ENCODE results near the gene TRIM24.
"Not testable (repeated sequence)": the region's sequence is repeated elsewhere in the genome, so short reads cannot be mapped to it uniquely, and the experiment has no call there.

The TRIM24 gene

GRCh38 chr7:138442822-138443221 is 17.2 kb upstream of the TRIM24 start:
- Mint-ChIP-seq H3K36me3 (ENCODE audit: low read depth) (no peaks in the 10 kb centered on the region), H3K4me1 (ENCODE audit: low read depth) (no peaks in the 10 kb centered on the region), H3K27me3 (peaks cover 3% of the 10 kb centered on the region), H3K4me3 (no peak overlapping the region), H3K9me3 (no peaks in the 10 kb centered on the region), H3K27ac (no peak overlapping the region)

- H3K9me3 Mint-ChIP-seq = no peaks in the 10 kb centered on the region
- no peak overlapping the region for H3K27ac Mint-ChIP-seq
- H3K27me3 Mint-ChIP-seq = peaks cover 4% of the 10 kb centered on the region
These were observed 10.5 kb upstream of the TRIM24 start for GRCh38 chr7:138449580-138449979.

GRCh38 chr7:138455609-138456008 is 4.5 kb upstream of the TRIM24 start:
- H3K4me3 Mint-ChIP-seq = no peak overlapping the region
- H3K27me3 Mint-ChIP-seq = peaks cover 4% of the 10 kb centered on the region
- no peaks in the 10 kb centered on the region for H3K36me3 Mint-ChIP-seq (ENCODE audit: low read depth)
- peaks cover 14% of the 10 kb centered on the region for H3K4me1 Mint-ChIP-seq (ENCODE audit: low read depth)
- peaks cover 4% of the 10 kb centered on the region for H3K9me3 Mint-ChIP-seq
- no peak overlapping the region for H3K27ac Mint-ChIP-seq

More at GRCh38 chr7:138449580-138449979, 10.5 kb upstream of the TRIM24 start:
- Mint-ChIP-seq H3K4me1 (ENCODE audit: low read depth) (no peaks in the 10 kb centered on the region), H3K4me3 (no peak overlapping the region), H3K36me3 (ENCODE audit: low read depth) (no peaks in the 10 kb centered on the region)

- Mint-ChIP-seq H3K27ac (no peak overlapping the region), H3K27me3 (peaks cover 4% of the 10 kb centered on the region), H3K4me1 (ENCODE audit: low read depth) (peaks cover 16% of the 10 kb centered on the region), H3K9me3 (peaks cover 4% of the 10 kb centered on the region), H3K4me3 (no peak overlapping the region), H3K36me3 (ENCODE audit: low read depth) (no peaks in the 10 kb centered on the region)
These were observed 3.8 kb upstream of the TRIM24 start for GRCh38 chr7:138456220-138456619.

- H3K4me3 Mint-ChIP-seq = peak overlapping the region; percentile 2
- H3K36me3 Mint-ChIP-seq (ENCODE audit: low read depth) = peaks cover 6% of the 10 kb centered on the region
- no peaks in the 10 kb centered on the region for H3K27me3 Mint-ChIP-seq
- H3K27ac Mint-ChIP-seq = no peak overlapping the region
- H3K4me1 Mint-ChIP-seq (ENCODE audit: low read depth) = peaks cover 36% of the 10 kb centered on the region
- peaks cover 4% of the 10 kb centered on the region for H3K9me3 Mint-ChIP-seq
These were observed 1.3 kb upstream of the TRIM24 start for GRCh38 chr7:138458576-138459412.

- Mint-ChIP-seq H3K4me3 (peak overlapping the region; percentile 87), H3K4me1 (ENCODE audit: low read depth) (peaks cover 40% of the 10 kb centered on the region), H3K27me3 (no peaks in the 10 kb centered on the region), H3K36me3 (ENCODE audit: low read depth) (peaks cover 6% of the 10 kb centered on the region), H3K27ac (peak overlapping the region; percentile 82), H3K9me3 (peaks cover 4% of the 10 kb centered on the region)
These were observed 465 bp upstream of the TRIM24 start for GRCh38 chr7:138459413-138460175.

- peak overlapping the region; percentile 87 for H3K27ac Mint-ChIP-seq
- peaks cover 4% of the 10 kb centered on the region for H3K9me3 Mint-ChIP-seq
- H3K4me1 Mint-ChIP-seq (ENCODE audit: low read depth) = peaks cover 49% of the 10 kb centered on the region
- H3K27me3 Mint-ChIP-seq = no peaks in the 10 kb centered on the region
- H3K4me3 Mint-ChIP-seq = peak overlapping the region; percentile 99
- peaks cover 6% of the 10 kb centered on the region for H3K36me3 Mint-ChIP-seq (ENCODE audit: low read depth)
These were observed 869 bp downstream of the TRIM24 start for GRCh38 chr7:138460649-138461607.

- H3K27ac Mint-ChIP-seq, H3K27me3 Mint-ChIP-seq, H3K9me3 Mint-ChIP-seq: not testable (repeated sequence)
- Mint-ChIP-seq H3K36me3 (ENCODE audit: low read depth) (peaks cover 11% of the 10 kb centered on the region), H3K4me1 (ENCODE audit: low read depth) (peaks cover 68% of the 10 kb centered on the region), H3K4me3 (peak overlapping the region; percentile 64)
These were observed 3.2 kb downstream of the TRIM24 start for GRCh38 chr7:138463291-138463618.

GRCh38 chr7:138465046-138465445 is 5.0 kb downstream of the TRIM24 start:
- Mint-ChIP-seq H3K4me3 (no peak overlapping the region), H3K27me3 (no peaks in the 10 kb centered on the region), H3K27ac (no peak overlapping the region), H3K36me3 (ENCODE audit: low read depth) (peaks cover 11% of the 10 kb centered on the region), H3K4me1 (ENCODE audit: low read depth) (peaks cover 69% of the 10 kb centered on the region), H3K9me3 (no peaks in the 10 kb centered on the region)

- H3K4me3 Mint-ChIP-seq, H3K27ac Mint-ChIP-seq, H3K27me3 Mint-ChIP-seq, H3K9me3 Mint-ChIP-seq: not testable (repeated sequence)
- Mint-ChIP-seq H3K36me3 (ENCODE audit: low read depth) (peaks cover 11% of the 10 kb centered on the region), H3K4me1 (ENCODE audit: low read depth) (peaks cover 73% of the 10 kb centered on the region)
These were observed 6.2 kb downstream of the TRIM24 start for GRCh38 chr7:138466069-138466756.

- Mint-ChIP-seq H3K36me3 (ENCODE audit: low read depth) (peaks cover 11% of the 10 kb centered on the region), H3K4me3 (no peak overlapping the region), H3K9me3 (no peaks in the 10 kb centered on the region), H3K27me3 (no peaks in the 10 kb centered on the region), H3K4me1 (ENCODE audit: low read depth) (peaks cover 68% of the 10 kb centered on the region), H3K27ac (no peak overlapping the region)
These were observed 8.4 kb downstream of the TRIM24 start for GRCh38 chr7:138468244-138469123.

GRCh38 chr7:138470391-138471157 is 10.5 kb downstream of the TRIM24 start:
- H3K27ac Mint-ChIP-seq = no peak overlapping the region
- H3K4me3 Mint-ChIP-seq = no peak overlapping the region
- peaks cover 9% of the 10 kb centered on the region for H3K36me3 Mint-ChIP-seq (ENCODE audit: low read depth)
- peaks cover 64% of the 10 kb centered on the region for H3K4me1 Mint-ChIP-seq (ENCODE audit: low read depth)
- no peaks in the 10 kb centered on the region for H3K9me3 Mint-ChIP-seq
- no peaks in the 10 kb centered on the region for H3K27me3 Mint-ChIP-seq

Data from stimulated activated naive CD8-positive, alpha-beta T cell treated with anti-CD3 and anti-CD28 coated beads, Interleukin-15, Interleukin-2, amounts not matched to agents 100 ng/mL and 50 ng/mL, for 24 hours (primary cell).